Fibroblast of mammary gland (primary cell): Measurements from ENCODE around the gene HRH2.

Source experiments
- DNase-seq: peaks from one replicate; pipeline ENCODE4 v3.0.0-alpha.2; 2010; ENCODE audit warnings: low read depth
- H3K4me3 ChIP-seq: 2 replicates; pipeline ENCODE4 v1.5.1; 2011; ENCODE audit warnings: low read depth, mild to moderate bottlenecking, low read length, moderate library complexity; ENCODE audit not compliant: control insufficient read depth
- CTCF ChIP-seq: conservative IDR thresholded peaks from 2 replicates; pipeline ENCODE4 v1.5.1; 2011; ENCODE audit warnings: low read depth, low read length, inconsistent platforms; ENCODE audit not compliant: control insufficient read depth, insufficient read depth

Gene HRH2

GRCh38 chr5:175654339-175654738 lies 3.5 kb upstream of the HRH2 start:
- H3K4me3 ChIP-seq = no peak overlapping the region
- DNase-seq = no peak
- TF ChIP-seq CTCF = no peak

GRCh38 chr5:175654807-175655206 lies 3.1 kb upstream of the HRH2 start:
- DNase-seq = no peak
- no peak for TF ChIP-seq CTCF
- H3K4me3 ChIP-seq = no peak overlapping the region

GRCh38 chr5:175655411-175655810 lies 2.5 kb upstream of the HRH2 start:
- no peak for DNase-seq
- H3K4me3 ChIP-seq = no peak overlapping the region
- TF ChIP-seq CTCF = no peak

- no peak for TF ChIP-seq CTCF
- DNase-seq = no peak
- no peak overlapping the region for H3K4me3 ChIP-seq
Measured at GRCh38 chr5:175656966-175657365, 905 bp upstream of the HRH2 start.

- H3K4me3 ChIP-seq = no peak overlapping the region
- DNase-seq = no peak
- TF ChIP-seq CTCF = no peak
Measured at GRCh38 chr5:175658299-175659145, 651 bp downstream of the HRH2 start.

GRCh38 chr5:175659546-175660253 lies 1.8 kb downstream of the HRH2 start:
- no peak for TF ChIP-seq CTCF
- no peak for DNase-seq
- H3K4me3 ChIP-seq = no peak overlapping the region
